HG03558 (cell line): ENCODE results near the gene PROS1.
"Not testable (repeated sequence)": the region's sequence is repeated elsewhere in the genome, so short reads cannot be mapped to it uniquely, and the experiment has no call there.

Experiments used
- ATAC-seq: cut with Tn5 transposase; IDR thresholded peaks from one replicate; pipeline ENCODE4 v1.9.1; 2021; ENCODE audit warnings: moderate number of reproducible peaks; ENCODE audit not compliant: unreplicated experiment; ENCODE audit errors: extremely low read depth

Gene PROS1

GRCh38 chr3:93979850-93980676, 6.4 kb upstream of the PROS1 start, which contains the start of gene ARL13B:
TSS of gene ARL13B (plus strand) at chr3:93980155. CDS start at chr3:93980424, 269 bp downstream.
- peak; percentile 100 for ATAC-seq

DNA sequence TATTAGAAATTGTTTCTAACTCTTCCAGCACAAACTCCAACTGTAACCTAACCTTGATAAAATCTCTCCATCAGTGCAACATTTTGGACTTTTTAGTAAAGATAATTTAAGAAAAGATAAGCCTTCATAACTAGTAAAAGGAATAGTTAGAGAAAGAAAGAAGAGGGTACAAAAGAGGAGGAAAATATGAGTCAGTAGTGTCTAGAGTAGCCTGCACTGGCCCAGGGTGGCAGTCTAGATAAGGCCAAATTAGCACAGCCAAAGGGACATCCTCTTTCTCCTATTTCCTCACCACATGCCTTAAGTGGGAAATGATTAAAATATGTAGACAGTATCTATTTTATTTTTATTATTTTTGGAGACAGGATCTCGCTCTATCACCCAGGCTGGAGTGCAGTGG, 3.7 kb downstream of the PROS1 start:
- ATAC-seq, result no peak

DNA sequence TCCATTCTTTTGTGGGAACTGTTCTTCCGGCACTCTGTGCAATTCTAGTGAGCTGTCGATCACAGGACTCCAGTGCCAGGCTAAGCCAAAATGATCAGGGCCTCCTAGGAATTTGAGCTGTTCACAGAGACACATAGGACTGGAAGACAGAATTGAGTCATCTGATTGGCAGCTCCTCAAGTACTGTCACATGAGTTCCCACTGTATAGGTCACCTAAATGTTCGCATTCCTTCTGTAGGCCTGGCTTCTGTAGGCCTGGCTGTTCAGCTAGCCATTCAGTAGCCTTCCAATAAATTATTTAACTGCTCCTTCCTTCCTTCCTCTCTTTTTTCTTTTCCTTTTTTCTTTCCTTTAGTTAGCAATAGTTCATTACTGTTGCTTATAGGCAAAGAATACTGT, 4.3 kb downstream of the PROS1 start:
- ATAC-seq, result no peak

DNA sequence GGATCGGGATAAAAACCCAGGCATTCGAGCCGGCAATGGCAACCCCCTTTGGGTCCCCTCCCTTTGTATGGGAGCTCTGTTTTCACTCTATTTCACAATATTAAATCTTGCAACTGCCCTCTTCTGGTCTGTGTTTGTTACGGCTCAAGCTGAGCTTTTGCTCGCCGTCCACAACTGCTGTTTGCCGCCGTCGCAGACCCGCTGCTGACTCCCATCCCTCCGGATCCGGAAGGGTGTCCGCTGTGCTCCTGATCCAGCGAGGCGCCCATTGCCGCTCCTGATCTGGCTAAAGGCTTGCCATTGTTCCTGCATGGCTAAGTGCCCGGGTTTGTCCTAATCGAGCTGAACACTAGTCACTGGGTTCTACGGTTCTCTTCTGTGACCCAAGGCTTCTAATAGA, 8.6 kb downstream of the PROS1 start:
- not testable (repeated sequence) for ATAC-seq

GRCh38 chr3:93962798-93963197, 10.9 kb downstream of the PROS1 start:
- ATAC-seq, result no peak

DNA sequence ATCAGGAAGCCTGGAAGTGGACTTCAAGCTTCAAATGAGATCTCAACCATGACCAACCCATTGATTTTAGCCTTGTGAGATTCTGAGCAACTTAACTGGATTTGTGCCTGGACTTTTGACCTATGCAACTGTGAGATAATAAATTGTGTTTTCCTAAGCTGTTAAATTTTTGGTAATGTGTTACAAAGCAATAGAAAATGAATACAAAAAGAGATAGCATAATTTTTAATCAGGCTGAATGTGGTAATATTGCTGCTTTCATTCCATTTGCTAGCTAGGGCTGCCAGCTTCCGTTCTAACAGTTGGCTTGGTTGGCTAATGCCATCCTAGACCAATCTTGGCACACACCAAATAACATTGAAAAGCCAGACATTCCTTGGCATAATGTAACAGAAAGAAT, 12.2 kb downstream of the PROS1 start:
- no peak for ATAC-seq

GRCh38 chr3:93961026-93961425, 12.7 kb downstream of the PROS1 start:
- no peak for ATAC-seq

DNA sequence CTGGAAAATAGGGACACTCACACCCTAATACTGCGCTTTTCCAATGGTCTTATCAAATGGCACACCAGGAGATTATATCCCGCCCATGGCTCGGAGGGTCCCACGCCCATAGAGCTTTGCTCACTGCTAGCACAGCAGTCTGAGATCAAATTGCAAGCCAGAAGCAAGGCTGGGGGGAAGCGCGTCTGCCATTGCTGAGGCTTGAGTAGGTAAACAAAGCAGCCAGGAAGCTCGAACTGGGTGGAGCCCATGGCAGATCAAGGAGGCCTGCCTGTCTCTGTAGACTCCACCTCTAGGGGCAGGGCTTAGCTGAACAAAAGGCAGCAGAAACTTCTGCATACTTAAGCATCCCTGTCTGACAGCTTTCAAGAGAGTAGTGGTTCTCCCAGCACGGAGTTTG, 23.7 kb downstream of the PROS1 start:
- ATAC-seq, result not testable (repeated sequence)

- ATAC-seq, result not testable (repeated sequence)
Measured at GRCh38 chr3:93937485-93937884, 36.2 kb downstream of the PROS1 start.

- ATAC-seq, result no peak
Measured at GRCh38 chr3:93936549-93936948, 37.1 kb downstream of the PROS1 start.

- no peak for ATAC-seq
Measured at GRCh38 chr3:93934366-93935046, 39.2 kb downstream of the PROS1 start.

- ATAC-seq, result no peak
Measured at GRCh38 chr3:93931597-93932229, 42.0 kb downstream of the PROS1 start.

DNA sequence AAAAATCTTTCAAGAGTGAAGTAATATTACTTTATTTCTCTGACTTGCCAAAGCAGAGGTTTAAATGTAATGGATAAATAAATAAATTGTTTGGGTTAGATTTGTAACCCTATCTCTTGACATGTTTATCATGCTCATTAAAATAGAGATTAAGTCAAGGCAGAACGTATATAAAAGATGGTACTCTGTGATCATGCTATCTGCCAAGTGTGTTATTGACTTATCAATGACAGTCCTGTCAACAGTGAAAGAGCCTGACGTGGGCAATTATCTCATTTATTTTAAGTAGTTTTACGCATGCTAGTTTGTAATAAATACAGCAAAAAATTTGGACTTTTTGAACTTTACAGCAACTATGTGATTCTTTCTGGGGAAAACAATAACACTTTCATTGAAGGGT, 43.7 kb downstream of the PROS1 start:
- ATAC-seq, result no peak

DNA sequence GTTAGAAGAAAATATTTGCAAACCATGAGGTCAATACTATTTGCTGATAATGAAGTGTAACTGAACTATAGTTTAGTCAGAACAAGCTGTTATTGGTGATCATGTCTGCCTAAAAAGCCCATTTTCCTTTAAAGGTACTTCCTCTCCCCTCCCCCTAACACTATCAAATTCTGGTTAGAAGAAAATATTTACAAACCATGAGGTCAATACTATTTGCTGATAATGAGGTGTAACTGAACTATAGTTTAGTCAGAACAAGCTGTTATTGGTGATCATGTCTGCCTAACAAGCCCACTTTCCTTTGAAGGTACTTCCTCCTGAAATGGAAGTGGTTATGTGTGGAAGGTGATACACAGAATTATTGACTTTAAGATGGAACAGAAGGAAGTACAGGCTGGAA, 46.9 kb downstream of the PROS1 start:
- no peak for ATAC-seq

DNA sequence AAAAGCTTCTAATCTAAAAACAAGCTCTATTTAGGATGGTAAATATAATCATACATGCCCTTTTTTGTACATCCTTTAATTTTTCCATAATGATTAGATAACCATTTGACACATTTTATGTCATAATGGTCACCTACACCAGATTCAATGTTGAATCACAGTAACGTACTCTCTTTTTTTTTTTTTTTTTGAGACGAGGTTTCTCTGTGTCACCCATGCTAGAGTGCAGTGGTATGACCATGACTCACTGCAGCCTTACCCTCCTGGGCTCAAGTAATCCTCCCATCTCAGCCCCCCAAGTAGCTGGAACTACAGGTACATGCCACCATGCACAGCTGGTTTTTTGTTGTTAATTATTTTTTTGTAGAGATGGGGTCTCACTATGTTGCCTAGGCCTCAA, 49.2 kb downstream of the PROS1 start:
- no peak for ATAC-seq

GRCh38 chr3:93923006-93923405, 50.7 kb downstream of the PROS1 start:
- ATAC-seq, result no peak

GRCh38 chr3:93917546-93918029, 56.1 kb downstream of the PROS1 start:
- not testable (repeated sequence) for ATAC-seq

DNA sequence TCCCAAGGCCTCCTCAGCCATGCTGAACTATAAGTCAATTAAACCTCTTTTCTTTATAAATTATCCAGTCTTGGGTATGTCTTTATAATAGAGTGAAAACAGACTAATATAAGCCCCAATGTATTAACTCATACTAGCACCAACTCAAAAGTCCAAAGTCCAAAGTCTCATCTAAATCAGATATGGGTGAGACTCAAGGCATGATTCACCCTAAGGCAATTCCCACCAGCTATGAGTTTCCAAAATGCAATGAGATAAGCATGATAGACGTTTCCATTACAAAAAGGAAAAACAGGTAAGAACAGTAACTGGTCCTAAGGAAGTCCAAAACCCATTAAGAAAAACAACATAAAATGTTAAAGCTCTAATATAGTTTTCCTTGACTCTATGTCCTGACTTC, 60.1 kb downstream of the PROS1 start:
- ATAC-seq, result not testable (repeated sequence)

DNA sequence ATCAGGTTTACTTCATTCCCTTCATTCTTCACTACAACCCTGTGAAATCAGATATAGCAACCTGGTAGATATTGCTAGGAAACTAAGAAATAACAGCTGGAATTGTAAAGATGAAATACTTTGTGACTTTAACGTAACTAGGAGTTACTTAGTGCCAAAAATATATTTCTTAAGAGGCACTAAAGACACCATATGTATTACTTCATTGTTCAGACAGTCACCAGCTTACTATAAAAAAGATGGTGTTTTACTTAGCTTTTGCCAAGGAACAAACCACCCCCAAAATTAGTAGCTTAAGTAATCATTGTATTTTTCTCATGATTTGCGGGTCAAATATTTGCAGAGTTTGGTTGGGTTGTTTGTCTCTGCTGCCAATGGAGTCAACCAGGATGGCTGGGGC, 62.5 kb downstream of the PROS1 start:
- ATAC-seq, result no peak

DNA sequence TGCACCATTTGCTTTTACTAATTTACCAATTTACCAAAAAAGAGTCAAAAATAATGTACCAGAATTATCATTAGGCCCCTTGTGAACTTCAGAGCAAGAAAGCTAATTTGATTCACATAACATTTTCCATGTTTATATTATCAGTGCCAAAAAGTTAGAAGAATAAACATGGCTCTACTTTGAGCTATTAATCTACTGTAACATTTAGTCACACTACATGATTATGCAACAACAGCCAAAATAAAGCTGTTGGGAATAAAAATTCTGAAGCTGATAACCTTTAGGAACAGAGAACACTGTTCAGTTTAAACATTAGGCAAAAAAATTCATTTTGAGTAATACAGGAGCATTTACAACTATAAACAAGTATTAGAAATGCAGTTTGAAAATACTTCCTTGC, 63.6 kb downstream of the PROS1 start:
- no peak for ATAC-seq

DNA sequence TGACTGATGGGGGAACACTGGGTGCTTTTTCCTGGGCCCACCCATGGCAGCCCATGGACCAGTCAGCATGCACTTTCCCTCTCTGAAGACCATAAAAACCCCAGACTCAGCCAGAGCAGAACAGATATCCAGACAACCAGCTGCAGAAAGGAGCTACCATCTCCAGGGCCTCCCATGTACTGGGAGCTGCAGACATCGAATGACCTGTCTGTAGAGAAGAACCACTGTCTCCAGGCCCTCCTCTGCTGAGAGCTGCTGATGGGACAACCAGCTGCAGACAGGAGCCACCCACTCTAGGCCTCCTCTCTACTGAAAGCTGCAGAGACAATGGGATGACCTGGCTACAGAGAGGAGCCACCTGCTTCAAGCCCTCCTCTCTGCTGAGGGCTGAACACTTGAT, 66.6 kb downstream of the PROS1 start:
- no peak for ATAC-seq
